GM21717 (cell line): Measurements from ENCODE around the gene CRYBG1.
"Not testable (repeated sequence)": the region's sequence is repeated elsewhere in the genome, so short reads cannot be mapped to it uniquely, and the experiment has no call there.

ENCODE experiments used
- ATAC-seq: cut with Tn5 transposase; IDR thresholded peaks from one replicate; pipeline ENCODE4 v1.9.1; 2021; ENCODE audit warnings: mild to moderate bottlenecking, moderate library complexity; ENCODE audit not compliant: unreplicated experiment

The CRYBG1 gene

GRCh38 chr6:106495014-106495413, 134.5 kb downstream of the CRYBG1 start:
- no peak for ATAC-seq

GRCh38 chr6:106496823-106497222, 136.3 kb downstream of the CRYBG1 start:
- no peak for ATAC-seq

GRCh38 chr6:106501960-106502371, 141.4 kb downstream of the CRYBG1 start:
- no peak for ATAC-seq

- ATAC-seq, result no peak
These were observed 142.0 kb downstream of the CRYBG1 start for GRCh38 chr6:106502559-106502958.

GRCh38 chr6:106508277-106508676, 147.8 kb downstream of the CRYBG1 start:
- ATAC-seq, result no peak

GRCh38 chr6:106508834-106509233, 148.3 kb downstream of the CRYBG1 start:
- ATAC-seq, result no peak

GRCh38 chr6:106509420-106510089, 149.0 kb downstream of the CRYBG1 start:
- ATAC-seq, result no peak

GRCh38 chr6:106510090-106510970, 149.8 kb downstream of the CRYBG1 start:
- ATAC-seq, result peak; percentile 40

GRCh38 chr6:106511288-106512047, 151.0 kb downstream of the CRYBG1 start:
- peak; percentile 7 for ATAC-seq

GRCh38 chr6:106512048-106512967, 151.8 kb downstream of the CRYBG1 start:
- peak; percentile 57 for ATAC-seq

GRCh38 chr6:106512968-106513574, 152.6 kb downstream of the CRYBG1 start:
- no peak for ATAC-seq

GRCh38 chr6:106513808-106514582, 153.5 kb downstream of the CRYBG1 start:
- ATAC-seq, result no peak

- no peak for ATAC-seq
These were observed 154.0 kb downstream of the CRYBG1 start for GRCh38 chr6:106514583-106514885.

GRCh38 chr6:106515582-106515981, 155.1 kb downstream of the CRYBG1 start:
- ATAC-seq, result not testable (repeated sequence)

GRCh38 chr6:106516616-106517015, 156.1 kb downstream of the CRYBG1 start:
- no peak for ATAC-seq

- ATAC-seq, result no peak
These were observed 157.2 kb downstream of the CRYBG1 start for GRCh38 chr6:106517706-106518105.

- ATAC-seq, result no peak
These were observed 158.2 kb downstream of the CRYBG1 start for GRCh38 chr6:106518748-106519147.

- peak; percentile 58 for ATAC-seq
These were observed 159.2 kb downstream of the CRYBG1 start for GRCh38 chr6:106519460-106520394.
